Stomach (tissue), 9 donors: ENCODE measurements around the gene THSD7A. TPM values are rescaled to one million over a fixed set of nuclear protein-coding genes. Genes with fewer than 3 reads are reported as not detected.

Experiments
- DNase-seq, 2 donors: peaks; one replicate each; pipeline versions ENCODE4 v3.0.0 to v3.0.0-alpha.2; 2013 to 2019
- H3K27ac ChIP-seq, 5 donors: fragments of 200-600 bp in 4 of 5; sonication (generic) in 4 of 5; one replicate each; pipeline ENCODE4 v1.5.1; 2013 to 2019; ENCODE audit warnings: mild to moderate bottlenecking in 1 of 5, moderate library complexity in 1 of 5
- H3K27me3 ChIP-seq, 3 donors: fragments of 200-600 bp; sonication (generic); one replicate each; pipeline ENCODE4 v1.5.1; 2017 to 2019; ENCODE audit warnings: mixed run types in 1 of 3
- H3K36me3 ChIP-seq, 4 donors: fragments of 200-600 bp; sonication (generic); 1 replicate in 3 of 4; 2 replicates in 1 of 4; pipeline ENCODE4 v1.5.1; 2016 to 2019
- H3K4me1 ChIP-seq, 4 donors: fragments of 200-600 bp; sonication (generic); one replicate each; pipeline ENCODE4 v1.5.1; 2016 to 2019
- H3K4me3 ChIP-seq, 4 donors: fragments of 200-600 bp; sonication (generic) in 3 of 4; one replicate each; pipeline ENCODE4 v1.5.1; 2016 to 2019; ENCODE audit warnings: mild to moderate bottlenecking in 1 of 4
- H3K9me3 ChIP-seq, 4 donors: fragments of 200-600 bp; sonication (generic); one replicate each; pipeline ENCODE4 v1.5.1; 2016 to 2019
- EP300 ChIP-seq: sonication (generic); formaldehyde crosslinking; IDR thresholded peaks from one replicate; pipeline ENCODE4 v1.6.1; 2017; ENCODE audit warnings: antibody characterized with exemption
- POLR2A ChIP-seq, 4 donors: fragments of 450-650 bp; IDR thresholded peaks; one replicate each; pipeline ENCODE4 v1.6.1; 2016; ENCODE audit warnings: antibody characterized with exemption in 4 of 4, control low read depth in 2 of 4, mild to moderate bottlenecking in 1 of 4, moderate library complexity in 1 of 4
- POLR2AphosphoS5 ChIP-seq, 3 donors: sonication (generic); formaldehyde crosslinking; IDR thresholded peaks; one replicate each; pipeline ENCODE4 v1.6.1; 2016; ENCODE audit warnings: antibody characterized with exemption in 3 of 3
- WGBS, 5 donors: extraction: QIAGEN DNeasy Blood & Tissue Kit in 3 of 5; methylation state at CpG; one replicate each; pipeline versions ENCODE4 v1.1.5 to v1.1.7; 2013 to 2018; 5-methylcytosine and 5-hydroxymethylcytosine counted together
- intact Hi-C: fragments of 100-400 bp; cut with DNase I; formaldehyde crosslinking; loops from one replicate; pipeline ENCODE4 v1.15.1; 2023; ENCODE audit warnings: low total_unique reads
- polyA plus RNA-seq, 3 donors: library from polyadenylated mRNA; stranded (reverse); fragments of 200-250 nt; gene quantifications; one replicate each; pipeline ENCODE4 v1.2.3, GENCODE V29; 2013
- total RNA-seq, 5 donors: library from RNA; depleted of rRNA; stranded (reverse); fragments of >200 nt; gene quantifications; one replicate each; pipeline versions ENCODE4 v1.1.0 to v1.2.3, GENCODE V29; 2014 to 2016
- TF ChIP-seq, protein P1 (sequence below), 7 experiments: fragments of 450-650 bp in 4 of 7; fragments of 200-600 bp in 3 of 7; sonication (generic) in 3 of 7; IDR thresholded peaks; one replicate each; pipeline ENCODE4 v1.5.1; 2016 to 2019; ENCODE audit warnings: antibody characterized with exemption in 7 of 7, control low read depth in 2 of 7, mild to moderate bottlenecking in 1 of 7
- donor health status: healthy with polysubstance abuse.
- donor health status: Bipolar disorder and iron deficiency.
- donor health status: healthy.

THSD7A gene
- total and polyA plus RNA-seq, 8 donors: 0.06 to 13.2 (median 0.46) TPM; not detected in 1

- Histone ChIP-seq H3K27ac (no peak overlapping the region), H3K9me3 (no peaks in the 10 kb centered on the region), H3K27me3 (no peaks in the 10 kb centered on the region), H3K4me1 (no peaks in the 10 kb centered on the region), H3K36me3 (no peaks in the 10 kb centered on the region), H3K4me3 (no peak overlapping the region)
- intact Hi-C loops: no loop called here
- TF ChIP-seq POLR2A (IDR thresholded peaks at IDR 0.05) (no peak), POLR2AphosphoS5 (IDR thresholded peaks at IDR 0.05) (no peak), EP300 (no peak)
- TF ChIP-seq, protein P1, sequence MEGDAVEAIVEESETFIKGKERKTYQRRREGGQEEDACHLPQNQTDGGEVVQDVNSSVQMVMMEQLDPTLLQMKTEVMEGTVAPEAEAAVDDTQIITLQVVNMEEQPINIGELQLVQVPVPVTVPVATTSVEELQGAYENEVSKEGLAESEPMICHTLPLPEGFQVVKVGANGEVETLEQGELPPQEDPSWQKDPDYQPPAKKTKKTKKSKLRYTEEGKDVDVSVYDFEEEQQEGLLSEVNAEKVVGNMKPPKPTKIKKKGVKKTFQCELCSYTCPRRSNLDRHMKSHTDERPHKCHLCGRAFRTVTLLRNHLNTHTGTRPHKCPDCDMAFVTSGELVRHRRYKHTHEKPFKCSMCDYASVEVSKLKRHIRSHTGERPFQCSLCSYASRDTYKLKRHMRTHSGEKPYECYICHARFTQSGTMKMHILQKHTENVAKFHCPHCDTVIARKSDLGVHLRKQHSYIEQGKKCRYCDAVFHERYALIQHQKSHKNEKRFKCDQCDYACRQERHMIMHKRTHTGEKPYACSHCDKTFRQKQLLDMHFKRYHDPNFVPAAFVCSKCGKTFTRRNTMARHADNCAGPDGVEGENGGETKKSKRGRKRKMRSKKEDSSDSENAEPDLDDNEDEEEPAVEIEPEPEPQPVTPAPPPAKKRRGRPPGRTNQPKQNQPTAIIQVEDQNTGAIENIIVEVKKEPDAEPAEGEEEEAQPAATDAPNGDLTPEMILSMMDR (IDR thresholded peaks at IDR 0.05): no peak
- no peak for DNase-seq
- 66 to 82% (median 75%) methylated on average over 6 of the region's 6 CpGs for WGBS, 5 donors
These were observed 83.1 kb downstream of the THSD7A start for GRCh38 chr7:11748884-11749283.

GRCh38 chr7:11747715-11748485, 84.1 kb downstream of the THSD7A start:
- intact Hi-C loops: no loop called here
- Histone ChIP-seq H3K9me3 (no peaks in the 10 kb centered on the region), H3K4me3 (no peak overlapping the region), H3K4me1 (no peaks in the 10 kb centered on the region), H3K27ac (no peak overlapping the region), H3K36me3 (no peaks in the 10 kb centered on the region), H3K27me3 (no peaks in the 10 kb centered on the region)
- TF ChIP-seq, protein P1 (IDR thresholded peaks at IDR 0.05): no peak
- TF ChIP-seq POLR2AphosphoS5 (IDR thresholded peaks at IDR 0.05) (no peak), EP300 (no peak), POLR2A (IDR thresholded peaks at IDR 0.05) (no peak)
- WGBS, 5 donors: 74 to 84% (median 79%) methylated on average over 4 of the region's 4 CpGs
- no peak for DNase-seq

- H3K4me1 ChIP-seq: no peaks in the 10 kb centered on the region
- H3K4me3 ChIP-seq: no peak overlapping the region
- intact Hi-C loops: no loop called here
- 67 to 88% (median 83%) methylated on average over 1 of the region's 1 CpG for WGBS, 5 donors
- no peak overlapping the region for H3K27ac ChIP-seq
- DNase-seq: no peak
- TF ChIP-seq POLR2AphosphoS5 (IDR thresholded peaks at IDR 0.05): no peak
- TF ChIP-seq POLR2A (IDR thresholded peaks at IDR 0.05): no peak
- no peak for TF ChIP-seq EP300
- TF ChIP-seq, protein P1 (IDR thresholded peaks at IDR 0.05): no peak
- no peaks in the 10 kb centered on the region for H3K9me3 ChIP-seq
- H3K36me3 ChIP-seq: no peaks in the 10 kb centered on the region
- H3K27me3 ChIP-seq: no peaks in the 10 kb centered on the region
These were observed 85.4 kb downstream of the THSD7A start for GRCh38 chr7:11746591-11746990.

- no peaks in the 10 kb centered on the region for H3K27me3 ChIP-seq
- H3K9me3 ChIP-seq: no peaks in the 10 kb centered on the region
- TF ChIP-seq EP300 (no peak), POLR2A (IDR thresholded peaks at IDR 0.05) (no peak), POLR2AphosphoS5 (IDR thresholded peaks at IDR 0.05) (no peak)
- TF ChIP-seq, protein P1 (IDR thresholded peaks at IDR 0.05): no peak
- H3K27ac ChIP-seq: no peak overlapping the region
- H3K36me3 ChIP-seq: no peaks in the 10 kb centered on the region
- H3K4me1 ChIP-seq: no peaks in the 10 kb centered on the region
- WGBS, 5 donors: 89 to 100% (median 91%) methylated on average over 1 of the region's 1 CpG
- no peak for DNase-seq
- intact Hi-C loops: no loop called here
- no peak overlapping the region for H3K4me3 ChIP-seq
These were observed 88.5 kb downstream of the THSD7A start for GRCh38 chr7:11743548-11743947.
